Head of caudate nucleus (tissue), 42 donors: ENCODE measurements around the gene TMCC1.
"Not testable (repeated sequence)": the region's sequence is repeated elsewhere in the genome, so short reads cannot be mapped to it uniquely, and the experiment has no call there.

Source experiments
- DNase-seq, 42 donors: peaks; one replicate each; pipeline versions ENCODE4 v3.0.0 to v3.0.0-alpha.2; 2020 to 2021; ENCODE audit warnings: mixed read lengths in 7 of 42
- intact Hi-C: fragments of 100-400 bp; cut with DNase I; formaldehyde crosslinking; loops from one replicate; pipeline ENCODE4 v1.15.0; 2022

Gene TMCC1

GRCh38 chr3:129612534-129613366, 280.8 kb downstream of the TMCC1 start:
- no peak for DNase-seq
- intact Hi-C loops = no loop called here

GRCh38 chr3:129611812-129612533, 281.5 kb downstream of the TMCC1 start:
- peak in 16 of 42 donors; percentile 34 to 68 (median 48) for DNase-seq
- intact Hi-C loops = no loop called here

- no peak for DNase-seq
- intact Hi-C loops = no loop called here
These were observed 282.1 kb downstream of the TMCC1 start for GRCh38 chr3:129611446-129611800.

- DNase-seq, intact Hi-C loops: not testable (repeated sequence)
These were observed 282.6 kb downstream of the TMCC1 start for GRCh38 chr3:129610794-129611445.

- DNase-seq = no peak
- intact Hi-C loops = no loop called here
These were observed 283.2 kb downstream of the TMCC1 start for GRCh38 chr3:129610276-129610675.

DNA sequence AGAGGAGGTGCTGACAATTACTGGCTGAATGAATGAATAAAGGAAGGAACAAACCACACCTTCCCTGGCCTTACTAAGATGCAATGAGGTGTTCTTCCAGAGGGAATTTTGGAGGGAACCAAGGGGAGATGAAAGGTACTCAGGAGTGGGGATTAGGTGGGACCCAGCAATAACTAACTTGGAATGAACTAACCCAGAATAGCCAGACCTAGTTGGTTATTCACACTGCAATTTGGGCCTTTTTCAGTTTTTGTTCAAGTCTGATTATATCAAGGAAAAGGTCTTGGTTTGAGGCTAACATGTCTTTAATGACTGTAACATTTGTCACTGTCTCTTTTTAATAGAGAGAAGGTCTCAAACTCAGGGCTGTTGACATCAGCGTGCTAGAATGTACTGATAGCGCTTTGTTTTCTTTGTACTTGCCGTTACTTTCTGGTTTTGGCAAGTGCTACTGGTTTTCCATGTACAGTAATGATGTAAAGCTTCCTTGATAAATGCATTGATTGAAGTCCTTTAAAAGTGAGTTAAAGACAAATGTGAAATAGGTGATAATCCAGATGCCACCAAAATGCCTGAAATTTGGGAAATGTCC, 283.8 kb downstream of the TMCC1 start:
- no peak for DNase-seq
- intact Hi-C loops = loop anchor here (10.0 kb wide), 1 partner anchor 105 kb away; no protein-coding TSS in a partner anchor

- DNase-seq = no peak
- intact Hi-C loops = loop anchor here (10.0 kb wide), 1 partner anchor 104 kb away; no protein-coding TSS in a partner anchor
These were observed 284.4 kb downstream of the TMCC1 start for GRCh38 chr3:129608936-129609590.

DNA sequence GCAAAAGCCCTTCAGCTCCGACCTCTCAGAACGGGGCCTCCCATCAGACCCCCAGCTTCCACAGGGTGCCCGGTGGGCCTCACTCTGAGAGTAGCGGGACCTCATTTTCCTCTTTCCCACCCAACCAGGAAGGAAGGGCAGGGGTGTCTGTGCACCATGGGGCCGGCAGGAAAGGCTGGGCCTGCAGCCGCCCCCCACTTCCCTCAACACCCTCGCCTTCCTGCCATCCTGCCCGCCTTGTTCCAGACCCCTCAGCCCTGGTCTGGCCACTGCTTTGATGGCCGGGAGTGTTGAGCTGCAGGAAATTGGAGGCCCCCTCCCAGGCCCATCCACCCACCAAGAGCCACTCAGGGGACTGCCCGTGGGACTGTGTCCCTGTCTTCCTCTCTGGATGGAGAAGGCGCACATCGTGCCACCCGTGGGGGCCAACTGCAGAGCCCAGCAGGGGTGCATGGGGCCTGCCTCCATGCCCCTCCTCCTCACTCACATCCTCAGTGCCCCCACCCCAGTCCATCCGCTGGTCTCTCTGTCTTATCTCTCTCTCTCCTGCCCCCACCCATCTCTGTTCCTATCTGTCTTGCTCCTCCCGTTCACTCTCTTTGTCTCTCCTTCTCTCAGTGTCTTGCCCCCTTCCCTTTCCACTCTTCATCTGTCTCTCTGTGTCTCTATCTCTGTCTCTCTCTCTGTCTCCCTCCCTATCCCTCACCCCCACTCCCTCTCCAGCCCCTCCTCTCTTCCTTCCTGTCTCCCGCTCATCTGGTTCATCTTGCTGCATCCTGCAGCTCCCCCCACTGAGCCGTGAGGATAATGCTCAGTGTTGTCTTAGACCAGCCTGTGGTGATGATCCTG, 285.2 kb downstream of the TMCC1 start:
- DNase-seq = peak in 20 of 42 donors; percentile 28 to 75 (median 54)
- intact Hi-C loops = loop anchor here (10.0 kb wide), 1 partner anchor 104 kb away; no protein-coding TSS in a partner anchor

DNA sequence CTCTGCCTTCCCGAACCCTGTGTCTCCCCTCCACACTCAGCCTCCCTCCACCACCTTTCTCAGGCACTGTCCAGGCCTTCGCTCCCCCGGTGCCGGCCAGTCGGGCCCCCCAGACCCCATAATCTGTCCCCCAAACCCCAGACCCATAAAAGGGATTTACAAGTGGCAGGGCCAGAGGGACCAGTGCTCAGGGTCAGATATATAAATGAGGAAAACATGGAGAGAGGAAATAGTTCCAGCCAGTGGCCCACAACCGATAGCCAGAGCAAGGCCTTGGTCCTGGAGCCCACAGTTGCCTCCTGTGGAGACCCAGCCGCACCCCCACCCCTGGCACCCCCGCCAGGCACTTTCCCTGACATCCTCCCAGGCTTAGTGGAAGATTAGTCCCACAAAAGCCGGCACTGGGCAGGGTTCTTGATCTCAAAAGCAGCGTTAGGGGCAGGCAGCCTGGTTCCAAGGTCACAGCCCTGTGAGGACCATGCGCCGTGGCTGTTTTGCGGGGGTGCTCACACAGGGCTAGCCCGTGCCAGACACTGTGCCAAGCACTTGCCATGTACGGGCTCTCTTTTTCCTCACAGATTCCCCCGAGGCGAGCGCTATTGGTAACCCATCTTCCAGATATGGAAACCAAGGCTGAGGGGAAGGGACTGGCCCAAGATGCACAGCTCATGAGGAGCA, 286.0 kb downstream of the TMCC1 start:
- intact Hi-C loops = loop anchor here (10.0 kb wide), 1 partner anchor 103 kb away; no protein-coding TSS in a partner anchor
- DNase-seq = no peak

GRCh38 chr3:129606636-129607390, 286.7 kb downstream of the TMCC1 start, which contains the start of gene PLXND1:
Gene PLXND1 (minus strand): TSS chr3:129606676. CDS start chr3:129606639, 37 bp downstream.
- intact Hi-C loops = loop anchor here (10.0 kb wide), 1 partner anchor 102 kb away; no protein-coding TSS in a partner anchor
- peak in 34 of 42 donors; percentile 25 to 75 (median 56) for DNase-seq

GRCh38 chr3:129605922-129606635, 287.4 kb downstream of the TMCC1 start:
- DNase-seq = peak in 6 of 42 donors; percentile 27 to 60 (median 45)
- intact Hi-C loops = loop anchor here (10.0 kb wide), 1 partner anchor 101 kb away; no protein-coding TSS in a partner anchor

- DNase-seq = peak in 28 of 42 donors; percentile 31 to 72 (median 49)
- intact Hi-C loops = loop anchor here (10.0 kb wide), 1 partner anchor 101 kb away; no protein-coding TSS in a partner anchor
These were observed 288.1 kb downstream of the TMCC1 start for GRCh38 chr3:129605203-129605921.

DNA sequence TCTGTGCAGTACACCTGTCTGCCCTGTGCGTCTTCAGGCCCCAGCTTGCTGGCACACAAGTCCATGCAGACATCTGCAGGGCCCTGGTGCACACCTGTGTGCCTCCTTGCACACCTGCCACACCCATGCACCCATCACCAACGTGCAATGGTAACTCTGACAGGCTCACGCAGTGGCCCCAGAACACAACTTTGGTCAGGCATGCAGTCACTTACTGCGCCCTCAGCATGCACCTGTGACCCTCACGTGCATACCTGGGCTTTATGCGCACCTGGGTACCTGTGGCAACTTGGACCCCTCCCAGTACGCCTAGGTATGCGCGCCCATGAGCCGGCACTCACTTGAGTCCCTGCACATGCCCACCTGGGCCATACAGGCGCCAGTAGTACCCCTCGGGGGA, 288.7 kb downstream of the TMCC1 start:
- no peak for DNase-seq
- intact Hi-C loops = loop anchor here (10.0 kb wide), 1 partner anchor 100 kb away; no protein-coding TSS in a partner anchor

GRCh38 chr3:129603991-129604749, 289.3 kb downstream of the TMCC1 start:
- no peak for DNase-seq
- intact Hi-C loops = loop anchor here (10.0 kb wide), 1 partner anchor 99 kb away; no protein-coding TSS in a partner anchor
